ENCODE data around the gene PTPRN2. TPM values are rescaled to one million over a fixed set of nuclear protein-coding genes. Genes with fewer than 3 reads are reported as not detected.

PTPRN2 gene
- total RNA-seq, 5 donors from 2014 or later (not counting 1 experiment from before 2014, with no cell fraction given) = 0.60 to 1.7 (median 0.82) TPM

DNA sequence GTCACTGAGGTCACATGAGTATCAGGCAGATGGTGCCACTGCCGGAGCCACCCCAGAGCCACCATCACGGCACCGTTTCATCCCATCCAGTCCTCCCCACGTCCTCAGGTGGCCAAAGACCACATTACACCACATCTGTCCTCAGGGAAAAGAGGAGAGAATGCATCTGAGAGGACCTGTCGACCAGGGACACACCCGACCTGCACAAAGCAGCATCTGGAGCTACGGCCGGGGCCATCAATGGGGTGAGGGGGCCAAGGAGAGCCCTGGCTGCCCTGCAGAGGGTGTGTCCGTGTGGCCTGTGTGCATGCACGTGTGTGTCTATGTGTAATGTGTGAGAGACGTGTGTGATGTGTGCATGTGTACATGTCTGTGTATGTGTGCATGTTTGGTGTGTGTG is 770.2 kb downstream of the PTPRN2 start:
- Histone ChIP-seq H3K27ac (ENCODE audit: low read length) (no peak overlapping the region), H3K4me1 (ENCODE audit: control insufficient read depth in 1 of 2, extremely low read depth in 1 of 2, insufficient read depth in 2 of 2, low read length in 2 of 2) (peaks cover 0 to 2% of the 10 kb centered on the region in 2 experiments), H3K9me3 (no peaks in the 10 kb centered on the region), H3K27me3 (replicated peaks in 1 of 2; ENCODE audit: control insufficient read depth in 2 of 2, extremely low read depth in 1 of 2, insufficient read depth in 2 of 2, low read length in 1 of 2) (peaks cover 0 to 4% of the 10 kb centered on the region in 2 experiments), H3K36me3 (ENCODE audit: control insufficient read depth in 2 of 2, extremely low read depth in 1 of 2, insufficient read depth in 1 of 2, low read length in 1 of 2) (no peaks in the 10 kb centered on the region), H3K4me3 (ENCODE audit: control insufficient read depth in 1 of 2, extremely low read depth in 1 of 2, low read length in 1 of 2) (no peak overlapping the region)
- Mint-ChIP-seq H3K4me3 (no peak overlapping the region), H3K27ac (no peak overlapping the region), H3K9me3 (no peaks in the 10 kb centered on the region), H3K4me1 (peaks cover 0 to 7% (median 6%) of the 10 kb centered on the region in 3 donors), H3K36me3 (no peaks in the 10 kb centered on the region), H3K27me3 (peaks cover 0 to 4% of the 10 kb centered on the region in 2 donors)
- no peak for DNase-seq
- ChIA-PET CTCF (no interaction called here), POLR2A (no interaction called here)
- 88% methylated on average over 7 of the region's 11 CpGs for WGBS (ENCODE audit: insufficient coverage)
- ATAC-seq (replicated peaks in 1 of 4) = no peak

DNA sequence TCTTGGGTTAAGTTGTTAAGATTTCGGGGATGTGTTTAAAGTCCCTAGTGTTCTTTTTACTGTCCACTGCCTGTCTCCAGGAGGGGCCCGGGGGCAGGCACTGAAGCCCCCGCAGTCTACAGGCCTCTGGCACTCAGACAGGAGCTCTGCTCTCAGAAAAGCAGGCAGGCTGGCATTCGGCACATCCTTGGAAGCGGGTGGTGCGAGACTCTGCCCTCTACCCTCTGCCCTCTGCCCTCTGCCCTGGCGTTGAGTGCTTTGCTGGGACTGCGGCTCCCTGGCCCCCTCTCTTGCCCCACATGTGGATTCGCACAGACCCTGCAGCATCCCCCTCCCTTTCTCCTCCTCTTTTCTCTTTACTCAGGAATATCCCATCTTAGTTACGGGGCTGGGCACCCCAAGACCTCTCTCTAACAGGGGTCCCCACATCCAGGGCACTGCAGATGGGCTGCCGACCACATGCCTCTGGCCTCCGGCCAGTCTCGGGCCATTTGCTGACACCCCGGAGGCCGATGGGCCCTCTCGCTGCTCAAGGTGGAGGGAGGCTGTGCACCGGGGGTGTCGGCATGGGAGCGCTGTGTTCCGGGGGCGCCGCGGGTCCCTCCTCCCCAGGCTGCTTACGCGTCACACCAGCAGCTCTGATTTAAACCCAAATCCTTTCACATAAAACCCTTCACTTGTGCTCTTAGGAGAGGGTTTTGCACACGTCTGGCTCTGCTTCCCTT is 770.9 kb downstream of the PTPRN2 start:
- Mint-ChIP-seq H3K27me3 (peaks cover 0 to 4% of the 10 kb centered on the region in 2 donors), H3K27ac (no peak overlapping the region), H3K4me1 (peaks cover 0 to 7% (median 6%) of the 10 kb centered on the region in 3 donors), H3K4me3 (no peak overlapping the region), H3K9me3 (no peaks in the 10 kb centered on the region), H3K36me3 (no peaks in the 10 kb centered on the region)
- peak in 1 of 4 experiments; percentile 26 for ATAC-seq (replicated peaks in 1 of 4)
- WGBS (ENCODE audit: insufficient coverage) = 87% methylated on average over 15 of the region's 26 CpGs
- DNase-seq = no peak
- H3K27ac ChIP-seq (ENCODE audit: low read length) = no peak overlapping the region
- no peak overlapping the region for H3K4me3 ChIP-seq (ENCODE audit: control insufficient read depth in 1 of 2, extremely low read depth in 1 of 2, low read length in 1 of 2)
- POLR2A ChIA-PET = no interaction called here
- no peaks in the 10 kb centered on the region for H3K9me3 ChIP-seq
- H3K36me3 ChIP-seq (ENCODE audit: control insufficient read depth in 2 of 2, extremely low read depth in 1 of 2, insufficient read depth in 1 of 2, low read length in 1 of 2) = no peaks in the 10 kb centered on the region
- CTCF ChIA-PET = no interaction called here
- peaks cover 0 to 4% of the 10 kb centered on the region in 2 experiments for H3K27me3 ChIP-seq (replicated peaks in 1 of 2; ENCODE audit: control insufficient read depth in 2 of 2, extremely low read depth in 1 of 2, insufficient read depth in 2 of 2, low read length in 1 of 2)
- peaks cover 0 to 2% of the 10 kb centered on the region in 2 experiments for H3K4me1 ChIP-seq (ENCODE audit: control insufficient read depth in 1 of 2, extremely low read depth in 1 of 2, insufficient read depth in 2 of 2, low read length in 2 of 2)

DNA sequence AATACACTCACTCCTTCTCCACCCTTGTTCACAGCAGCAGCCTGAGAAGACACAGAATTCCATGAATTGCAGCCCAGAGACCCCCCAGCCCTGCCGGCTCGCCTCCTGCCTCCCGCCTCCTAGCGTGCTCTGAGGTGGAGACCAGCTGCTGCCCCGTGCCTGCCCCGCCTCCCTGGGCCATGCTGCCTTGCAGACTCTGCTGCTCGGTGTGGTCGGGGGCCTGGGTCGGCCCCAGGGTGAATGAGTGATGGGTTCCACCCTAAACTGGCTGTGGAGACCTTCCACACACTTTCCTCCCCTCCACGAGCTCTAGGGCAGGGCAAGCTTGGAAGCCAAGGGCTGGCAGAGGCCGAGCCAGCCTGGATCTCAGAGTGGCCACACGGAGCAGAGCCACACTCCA is 771.5 kb downstream of the PTPRN2 start:
- H3K36me3 ChIP-seq (ENCODE audit: control insufficient read depth in 2 of 2, extremely low read depth in 1 of 2, insufficient read depth in 1 of 2, low read length in 1 of 2) = no peaks in the 10 kb centered on the region
- no peak overlapping the region for H3K27ac Mint-ChIP-seq
- no peak overlapping the region for H3K4me3 Mint-ChIP-seq
- CTCF ChIA-PET = no interaction called here
- 84% methylated on average over 6 of the region's 12 CpGs for WGBS (ENCODE audit: insufficient coverage)
- H3K4me3 ChIP-seq (ENCODE audit: control insufficient read depth in 1 of 2, extremely low read depth in 1 of 2, low read length in 1 of 2) = no peak overlapping the region
- no peak for DNase-seq
- ATAC-seq (replicated peaks in 1 of 4) = no peak
- H3K27me3 ChIP-seq (replicated peaks in 1 of 2; ENCODE audit: control insufficient read depth in 2 of 2, extremely low read depth in 1 of 2, insufficient read depth in 2 of 2, low read length in 1 of 2) = peaks cover 0 to 4% of the 10 kb centered on the region in 2 experiments
- H3K36me3 Mint-ChIP-seq = no peaks in the 10 kb centered on the region
- no peak overlapping the region for H3K27ac ChIP-seq (ENCODE audit: low read length)
- H3K9me3 ChIP-seq = no peaks in the 10 kb centered on the region
- no peaks in the 10 kb centered on the region for H3K9me3 Mint-ChIP-seq
- H3K4me1 ChIP-seq (ENCODE audit: control insufficient read depth in 1 of 2, extremely low read depth in 1 of 2, insufficient read depth in 2 of 2, low read length in 2 of 2) = peaks cover 0 to 2% of the 10 kb centered on the region in 2 experiments
- H3K27me3 Mint-ChIP-seq = peaks cover 0 to 4% of the 10 kb centered on the region in 2 donors
- H3K4me1 Mint-ChIP-seq = peaks cover 0 to 7% (median 6%) of the 10 kb centered on the region in 3 donors
- POLR2A ChIA-PET = no interaction called here

DNA sequence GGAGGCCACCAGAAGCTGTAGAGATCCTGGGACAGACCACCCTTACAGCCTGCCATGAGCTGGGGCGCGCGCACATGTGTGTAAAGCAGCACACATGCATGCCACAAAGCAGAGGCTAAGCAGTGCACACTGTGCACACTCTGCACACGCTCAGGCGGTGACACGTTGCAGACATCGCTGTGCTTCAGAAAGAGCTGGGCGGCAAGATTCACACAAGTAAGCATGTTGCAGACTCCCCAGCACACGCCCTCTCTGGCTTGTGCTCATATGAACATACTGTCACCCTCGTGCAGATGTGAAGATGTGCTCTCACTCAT is 772.0 kb downstream of the PTPRN2 start:
- Histone ChIP-seq H3K4me1 (ENCODE audit: control insufficient read depth in 1 of 2, extremely low read depth in 1 of 2, insufficient read depth in 2 of 2, low read length in 2 of 2) (peaks cover 0 to 2% of the 10 kb centered on the region in 2 experiments), H3K4me3 (ENCODE audit: control insufficient read depth in 1 of 2, extremely low read depth in 1 of 2, low read length in 1 of 2) (no peak overlapping the region), H3K9me3 (no peaks in the 10 kb centered on the region), H3K27me3 (replicated peaks in 1 of 2; ENCODE audit: control insufficient read depth in 2 of 2, extremely low read depth in 1 of 2, insufficient read depth in 2 of 2, low read length in 1 of 2) (peaks cover 0 to 4% of the 10 kb centered on the region in 2 experiments), H3K27ac (ENCODE audit: low read length) (no peak overlapping the region), H3K36me3 (ENCODE audit: control insufficient read depth in 2 of 2, extremely low read depth in 1 of 2, insufficient read depth in 1 of 2, low read length in 1 of 2) (no peaks in the 10 kb centered on the region)
- Mint-ChIP-seq H3K9me3 (no peaks in the 10 kb centered on the region), H3K27me3 (peaks cover 0 to 4% of the 10 kb centered on the region in 2 donors), H3K4me3 (no peak overlapping the region), H3K36me3 (no peaks in the 10 kb centered on the region), H3K27ac (no peak overlapping the region), H3K4me1 (peaks cover 0 to 7% (median 6%) of the 10 kb centered on the region in 3 donors)
- ChIA-PET CTCF (no interaction called here), POLR2A (no interaction called here)
- ATAC-seq (replicated peaks in 1 of 4) (no peak), DNase-seq (no peak)
- 90% methylated on average over 10 of the region's 10 CpGs for WGBS (ENCODE audit: insufficient coverage)

DNA sequence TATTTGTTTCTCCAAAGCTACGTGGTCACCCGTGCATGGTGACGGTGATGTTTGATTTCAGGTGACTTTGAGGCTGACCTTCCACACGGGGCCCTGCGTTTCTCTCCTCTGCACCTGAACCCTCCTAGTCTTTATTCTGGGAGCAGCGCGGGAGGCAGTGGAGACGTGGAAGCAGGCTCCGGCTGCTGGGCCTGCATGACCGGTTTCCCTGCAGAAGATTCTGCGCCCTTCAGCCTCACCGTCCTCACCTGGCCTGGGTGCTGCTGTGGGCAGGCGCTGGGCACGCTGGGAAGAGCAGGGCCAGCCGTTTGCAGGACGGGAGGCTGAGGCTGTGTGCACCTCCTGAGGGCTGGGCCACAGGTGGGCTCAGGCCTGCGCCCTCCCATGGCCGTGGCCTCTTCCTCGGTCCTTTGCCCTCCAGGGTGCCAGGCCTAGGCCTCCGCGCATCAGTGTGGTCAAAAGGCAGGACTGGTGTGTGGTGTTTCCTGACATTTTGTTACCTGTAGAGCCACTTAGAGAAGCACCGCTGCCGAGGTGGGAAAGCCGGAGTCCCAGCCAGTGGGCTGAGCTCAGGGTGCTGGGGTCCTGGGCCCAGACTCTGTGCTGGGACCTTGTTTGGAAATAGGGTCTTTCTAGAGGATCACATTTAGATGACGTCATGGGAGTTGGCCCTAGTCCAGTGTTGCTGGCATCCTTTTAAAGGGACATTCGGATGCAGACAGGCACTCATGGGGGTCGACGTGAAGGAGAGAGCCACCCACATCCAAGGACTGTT is 772.5 kb downstream of the PTPRN2 start:
- peaks cover 0 to 2% of the 10 kb centered on the region in 2 experiments for H3K4me1 ChIP-seq (ENCODE audit: control insufficient read depth in 1 of 2, extremely low read depth in 1 of 2, insufficient read depth in 2 of 2, low read length in 2 of 2)
- H3K9me3 Mint-ChIP-seq = no peaks in the 10 kb centered on the region
- no peaks in the 10 kb centered on the region for H3K36me3 ChIP-seq (ENCODE audit: control insufficient read depth in 2 of 2, extremely low read depth in 1 of 2, insufficient read depth in 1 of 2, low read length in 1 of 2)
- H3K27me3 ChIP-seq (replicated peaks in 1 of 2; ENCODE audit: control insufficient read depth in 2 of 2, extremely low read depth in 1 of 2, insufficient read depth in 2 of 2, low read length in 1 of 2) = peaks cover 0 to 2% of the 10 kb centered on the region in 2 experiments
- H3K9me3 ChIP-seq = no peaks in the 10 kb centered on the region
- 90% methylated on average over 24 of the region's 28 CpGs for WGBS (ENCODE audit: insufficient coverage)
- H3K4me3 ChIP-seq (ENCODE audit: control insufficient read depth in 1 of 2, extremely low read depth in 1 of 2, low read length in 1 of 2) = no peak overlapping the region
- DNase-seq (no peak), ATAC-seq (replicated peaks in 1 of 4) (no peak)
- no peak overlapping the region for H3K27ac Mint-ChIP-seq
- H3K27me3 Mint-ChIP-seq = peaks cover 0 to 4% of the 10 kb centered on the region in 2 donors
- H3K36me3 Mint-ChIP-seq = no peaks in the 10 kb centered on the region
- H3K27ac ChIP-seq (ENCODE audit: low read length) = no peak overlapping the region
- ChIA-PET POLR2A (no interaction called here), CTCF (no interaction called here)
- peaks cover 0 to 7% (median 6%) of the 10 kb centered on the region in 3 donors for H3K4me1 Mint-ChIP-seq
- no peak overlapping the region for H3K4me3 Mint-ChIP-seq

DNA sequence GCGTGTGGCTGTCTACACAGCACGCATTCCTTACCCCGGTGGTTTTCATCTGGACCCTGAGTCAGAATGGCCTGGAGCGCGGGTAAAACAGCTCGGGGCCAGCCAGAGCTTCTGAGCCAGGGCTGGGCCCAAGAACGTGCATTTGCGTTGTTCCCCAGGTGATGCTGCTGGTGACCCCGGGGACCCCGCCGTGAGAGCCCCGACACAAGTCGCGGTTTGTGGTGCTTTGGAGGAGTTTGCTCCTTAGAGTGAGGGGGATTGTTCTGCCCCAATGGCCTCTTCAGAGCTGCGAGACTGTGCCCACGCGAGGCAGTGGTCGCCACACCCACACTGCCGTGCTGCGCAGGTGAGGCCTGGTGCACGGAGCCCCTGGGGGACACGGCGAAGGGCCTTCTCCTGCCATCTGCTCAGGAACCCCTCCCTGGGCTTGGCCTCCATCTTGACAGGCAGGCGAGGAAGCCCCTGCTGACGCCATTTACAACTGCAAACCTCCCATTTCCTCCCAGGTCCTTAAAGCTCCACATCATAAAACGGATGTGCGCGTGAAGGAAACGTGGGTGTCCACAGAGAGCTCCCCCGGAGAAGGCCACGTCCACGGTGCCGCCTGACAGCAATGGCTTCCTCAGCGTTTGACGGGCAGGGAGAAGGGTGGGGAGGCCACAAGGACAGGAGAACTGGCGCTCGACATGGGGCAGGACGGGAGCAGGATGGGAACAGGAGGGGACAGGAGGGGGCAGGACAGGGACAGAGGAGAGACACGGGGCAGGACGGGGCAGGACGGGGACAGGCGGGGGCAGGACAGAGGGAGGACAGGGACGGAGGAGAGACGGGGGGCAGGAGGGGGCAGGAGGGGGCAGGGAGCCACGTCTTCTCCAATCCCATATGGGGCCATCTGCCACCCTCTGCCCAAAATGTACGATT is 773.6 kb downstream of the PTPRN2 start:
- Histone ChIP-seq H3K27ac (ENCODE audit: low read length) (no peak overlapping the region), H3K4me3 (ENCODE audit: control insufficient read depth in 1 of 2, extremely low read depth in 1 of 2, low read length in 1 of 2) (no peak overlapping the region), H3K4me1 (ENCODE audit: control insufficient read depth in 1 of 2, extremely low read depth in 1 of 2, insufficient read depth in 2 of 2, low read length in 2 of 2) (peaks cover 0 to 2% of the 10 kb centered on the region in 2 experiments), H3K9me3 (no peaks in the 10 kb centered on the region), H3K36me3 (ENCODE audit: control insufficient read depth in 2 of 2, extremely low read depth in 1 of 2, insufficient read depth in 1 of 2, low read length in 1 of 2) (no peaks in the 10 kb centered on the region), H3K27me3 (replicated peaks in 1 of 2; ENCODE audit: control insufficient read depth in 2 of 2, extremely low read depth in 1 of 2, insufficient read depth in 2 of 2, low read length in 1 of 2) (peaks cover 0 to 2% of the 10 kb centered on the region in 2 experiments)
- POLR2A ChIA-PET = no interaction called here
- H3K27me3 Mint-ChIP-seq = no peaks in the 10 kb centered on the region
- H3K4me3 Mint-ChIP-seq = no peak overlapping the region
- CTCF ChIA-PET = no interaction called here
- H3K36me3 Mint-ChIP-seq = no peaks in the 10 kb centered on the region
- DNase-seq = no peak
- WGBS (ENCODE audit: insufficient coverage) = 91% methylated on average over 34 of the region's 46 CpGs
- no peak overlapping the region for H3K27ac Mint-ChIP-seq
- peaks cover 0 to 7% (median 6%) of the 10 kb centered on the region in 3 donors for H3K4me1 Mint-ChIP-seq
- ATAC-seq (replicated peaks in 1 of 4) = no peak
- H3K9me3 Mint-ChIP-seq = no peaks in the 10 kb centered on the region
